HepG2 (cell line): ENCODE results near the gene OBSL1. TPM values are rescaled to one million over a fixed set of nuclear protein-coding genes. Genes with fewer than 3 reads are reported as not detected.

Experiments used
- ATAC-seq: fragments of 200-7000 bp; cut with Tn5 transposase; 3 replicates; pipeline ENCODE4 v1.9.1; 2020; ENCODE audit warnings: mild to moderate bottlenecking, moderate library complexity
- BruUV-seq: library from RNA; stranded (reverse); fragments of 400-500 nt; replicated peaks from 2 replicates; lab custom pipeline; 2021; lab: Mats Ljungman, UMichigan
- CTCF ChIA-PET: fragments of 300-600 bp; formaldehyde crosslinking; extraction: SDS; loops from one replicate; lab custom pipeline; 2021; ENCODE audit warnings: low total read pairs, inconsistent platforms, low intra/inter-chr PET ratio; lab: Yijun Ruan, JAX
- POLR2A ChIA-PET: fragments of 350-600 bp; sonication (Branson Sonifier 250); formaldehyde crosslinking; loops from one replicate; lab custom pipeline; 2020; ENCODE audit warnings: antibody characterized with exemption, inconsistent platforms; lab: Yijun Ruan, JAX
- DNase-seq: peaks from one replicate; pipeline ENCODE4 v3.0.0-alpha.2; 2015; ENCODE audit warnings: low spot score
- FAIRE-seq: peaks from 3 replicates; lab custom pipeline; 2011; peaks lifted over from hg19 to GRCh38; lab: Jason Lieb, UNC
- H2AFZ ChIP-seq: one replicate; pipeline ENCODE4 v1.6.1; 2011; ENCODE audit warnings: low read length, inconsistent platforms
- H3K27ac ChIP-seq: fragments of 300-600 bp; 3 replicates; pipeline ENCODE4 v1.8.0; 2011; ENCODE audit warnings: mixed run types, mild to moderate bottlenecking, mixed read lengths, low read length, inconsistent platforms; ENCODE audit not compliant: insufficient read depth; ENCODE audit errors: extremely low read length
- H3K27me3 ChIP-seq, 2 experiments: fragments of 200-600 bp in 1 of 2; 2 replicates in 1 of 2; 3 replicates in 1 of 2; pipeline versions ENCODE4 v1.6.0 to v1.8.0; 2011; ENCODE audit warnings: low read length in 2 of 2, mild to moderate bottlenecking in 2 of 2, moderate library complexity in 2 of 2, inconsistent platforms in 1 of 2; ENCODE audit not compliant: insufficient read depth in 2 of 2, control insufficient read depth in 1 of 2
- H3K36me3 ChIP-seq, 2 experiments: fragments of 200-600 bp in 1 of 2; replicated peaks in 1 of 2; 2 replicates in 1 of 2; 3 replicates in 1 of 2; pipeline versions ENCODE4 v1.5.1 to v1.8.0; 2011; ENCODE audit warnings: low read length in 2 of 2, inconsistent platforms in 1 of 2; ENCODE audit not compliant: insufficient read depth in 2 of 2, control insufficient read depth in 1 of 2
- H3K4me1 ChIP-seq: 2 replicates; pipeline ENCODE4 v1.5.1; 2012; ENCODE audit warnings: low read length, inconsistent platforms; ENCODE audit not compliant: insufficient read depth
- H3K4me2 ChIP-seq: 2 replicates; pipeline ENCODE4 v1.6.0; 2011; ENCODE audit warnings: low read depth, low read length, inconsistent platforms
- H3K4me3 ChIP-seq, 3 experiments: fragments of 200-600 bp in 1 of 3; sonication (generic), shearing (Covaris generic) in 1 of 3; replicated peaks in 1 of 3; 2 replicates each; pipeline ENCODE4 v1.5.1; 2011 to 2016; ENCODE audit warnings: low read length in 3 of 3, inconsistent platforms in 2 of 3, low read depth in 2 of 3, mild to moderate bottlenecking in 2 of 3, control low read depth in 1 of 3, mixed read lengths in 1 of 3; ENCODE audit not compliant: insufficient read depth in 1 of 3
- H3K79me2 ChIP-seq: one replicate; pipeline ENCODE4 v1.6.1; 2011; ENCODE audit warnings: low read length, inconsistent platforms; ENCODE audit not compliant: insufficient read depth
- H3K9ac ChIP-seq: 2 replicates; pipeline ENCODE4 v1.6.0; 2011; ENCODE audit warnings: mild to moderate bottlenecking, low read depth, low read length, inconsistent platforms; ENCODE audit not compliant: insufficient read depth
- H3K9me3 ChIP-seq: 2 replicates; pipeline ENCODE4 v1.5.1; 2012; ENCODE audit warnings: mild to moderate bottlenecking, low read length
- H4K20me1 ChIP-seq: 2 replicates; pipeline ENCODE4 v1.6.0; 2011; ENCODE audit warnings: inconsistent platforms, mild to moderate bottlenecking, low read length, moderate library complexity; ENCODE audit not compliant: insufficient read depth
- FOXK1 ChIP-seq: sonication (generic); formaldehyde crosslinking; IDR thresholded peaks from 2 replicates; pipeline ENCODE4 v1.4.0; 2020; ENCODE audit warnings: low read depth, missing genetic modification reagents, borderline replicate concordance
- GABPA ChIP-seq, 2 experiments: IDR thresholded peaks; 2 replicates each; pipeline ENCODE4 v1.6.1; 2011 to 2016; ENCODE audit warnings: low read depth in 2 of 2, low read length in 1 of 2, missing biosample characterization in 1 of 2, missing genetic modification characterization in 1 of 2
- HCFC1 ChIP-seq: fragments of 150-350 bp; IDR thresholded peaks from 2 replicates; pipeline ENCODE4 v1.6.1; 2014; ENCODE audit warnings: low read depth, low read length
- HNRNPK ChIP-seq: fragments of 200-400 bp; formaldehyde crosslinking; IDR thresholded peaks from 2 replicates; pipeline ENCODE4 v1.6.1; 2018; ENCODE audit warnings: low read length, low read depth, moderate library complexity, mild to moderate bottlenecking; ENCODE audit not compliant: poor library complexity, severe bottlenecking
- PAF1 ChIP-seq: IDR thresholded peaks from 2 replicates; pipeline ENCODE4 v1.6.1; 2016; ENCODE audit warnings: missing genetic modification reagents, missing compliant biosample characterization
- PCBP1 ChIP-seq: fragments of 200-400 bp; formaldehyde crosslinking; IDR thresholded peaks from 2 replicates; pipeline ENCODE4 v1.6.1; 2017; ENCODE audit warnings: mild to moderate bottlenecking, low read depth, low read length, borderline replicate concordance
- WGBS: methylation state at CpG from one replicate; pipeline ENCODE4 v1.1.6; 2017; ENCODE audit warnings: low lambda C conversion rate; 5-methylcytosine and 5-hydroxymethylcytosine counted together
- in situ Hi-C: cut with HindIII; loops from 2 replicates; pipeline ENCODE4 v1.10.0; 2017; ENCODE audit warnings: low pct_unique_long_range_greater_than_20kb; ENCODE audit not compliant: extremely low pct_ligation_motif_present
- intact Hi-C: fragments of 100-400 bp; cut with micrococcal nuclease; formaldehyde crosslinking; loops from one replicate; pipeline ENCODE4 v1.10.0; 2022; ENCODE audit not compliant: unreplicated experiment
- polyA plus RNA-seq, 8 experiments: library from polyadenylated mRNA; depleted of rRNA in 3 of 8; stranded (reverse) in 7 of 8; unstranded in 1 of 8; fragments of >200 nt; fragmentation: Illumina TruSeq in 4 of 8; extraction: Trizol in 4 of 8; gene quantifications; 2 replicates each; pipeline versions ENCODE4 v1.2.1 to v1.2.3, GENCODE V29; 2011 to 2016; ENCODE audit warnings: low read depth in 4 of 8, missing spikeins in 1 of 8, mixed read lengths in 1 of 8; ENCODE audit not compliant: insufficient read depth in 1 of 8
- total RNA-seq, 5 experiments: library from RNA; depleted of rRNA; stranded (reverse); fragments of >200 nt; fragmentation: Illumina TruSeq; extraction: Trizol; gene quantifications; 2 replicates each; pipeline ENCODE4 v1.2.3, GENCODE V29; 2016; ENCODE audit warnings: low read depth in 1 of 5
- TF ChIP-seq, protein P1 (sequence below): sonication (generic); formaldehyde crosslinking; conservative IDR thresholded peaks from 2 replicates; pipeline ENCODE4 v1.8.0; 2022; ENCODE audit warnings: missing genetic modification reagents
- TF ChIP-seq, protein P2 (sequence below): sonication (generic); formaldehyde crosslinking; IDR thresholded peaks from 2 replicates; pipeline ENCODE4 v1.4.0; 2020; ENCODE audit warnings: mild to moderate bottlenecking, missing genetic modification reagents

Gene OBSL1
- total and polyA plus RNA-seq, 2 of the 13 experiments (the other 11 are each of a cell fraction or from before 2014, with no cell fraction given), result 86.7 to 218 TPM

- WGBS, result 97% methylated on average over 11 of the region's 11 CpGs
- Histone ChIP-seq H3K9ac (no peak overlapping the region), H2AFZ (no peak overlapping the region), H3K27ac (no peak overlapping the region), H3K36me3 (peaks cover 4 to 22% of the 10 kb centered on the region in 2 experiments; a peak in 4 of 5 replicates), H3K79me2 (no peaks in the 10 kb centered on the region), H3K4me1 (peaks cover 10% of the 10 kb centered on the region), H3K27me3 (no peaks in the 10 kb centered on the region), H4K20me1 (no peaks in the 10 kb centered on the region), H3K4me3 (no peak overlapping the region)
- no peak for ATAC-seq
- CTCF ChIA-PET, result no interaction called here
- POLR2A ChIA-PET, result no interaction called here
- in situ Hi-C loops (no loop called here), intact Hi-C loops (no loop called here)
- DNase-seq, result no peak
- BruUV-seq, result no TSS peak
- FAIRE-seq, result no peak
- 0 out of 2 replicates have a peak, but pooled peaks have one; percentile 6 for TF ChIP-seq GABPA (IDR thresholded peaks at IDR 0.05; ENCODE audit: low read depth, low read length)
- TF ChIP-seq GABPA (CRISPR knock-in tag; IDR thresholded peaks at IDR 0.05; ENCODE audit: low read depth), result no peak
- TF ChIP-seq, protein P1, sequence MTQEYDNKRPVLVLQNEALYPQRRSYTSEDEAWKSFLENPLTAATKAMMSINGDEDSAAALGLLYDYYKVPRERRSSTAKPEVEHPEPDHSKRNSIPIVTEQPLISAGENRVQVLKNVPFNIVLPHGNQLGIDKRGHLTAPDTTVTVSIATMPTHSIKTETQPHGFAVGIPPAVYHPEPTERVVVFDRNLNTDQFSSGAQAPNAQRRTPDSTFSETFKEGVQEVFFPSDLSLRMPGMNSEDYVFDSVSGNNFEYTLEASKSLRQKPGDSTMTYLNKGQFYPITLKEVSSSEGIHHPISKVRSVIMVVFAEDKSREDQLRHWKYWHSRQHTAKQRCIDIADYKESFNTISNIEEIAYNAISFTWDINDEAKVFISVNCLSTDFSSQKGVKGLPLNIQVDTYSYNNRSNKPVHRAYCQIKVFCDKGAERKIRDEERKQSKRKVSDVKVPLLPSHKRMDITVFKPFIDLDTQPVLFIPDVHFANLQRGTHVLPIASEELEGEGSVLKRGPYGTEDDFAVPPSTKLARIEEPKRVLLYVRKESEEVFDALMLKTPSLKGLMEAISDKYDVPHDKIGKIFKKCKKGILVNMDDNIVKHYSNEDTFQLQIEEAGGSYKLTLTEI (CRISPR knock-in tag), result no peak
- TF ChIP-seq, all 625 proteins: peak for 1
- H3K9me3 ChIP-seq, result no peaks in the 10 kb centered on the region
- H3K4me2 ChIP-seq, result no peak overlapping the region
Observed at GRCh38 chr2:219614076-219614860, 42.9 kb upstream of the OBSL1 start.

- POLR2A ChIA-PET, result no interaction called here
- TF ChIP-seq, protein P2, sequence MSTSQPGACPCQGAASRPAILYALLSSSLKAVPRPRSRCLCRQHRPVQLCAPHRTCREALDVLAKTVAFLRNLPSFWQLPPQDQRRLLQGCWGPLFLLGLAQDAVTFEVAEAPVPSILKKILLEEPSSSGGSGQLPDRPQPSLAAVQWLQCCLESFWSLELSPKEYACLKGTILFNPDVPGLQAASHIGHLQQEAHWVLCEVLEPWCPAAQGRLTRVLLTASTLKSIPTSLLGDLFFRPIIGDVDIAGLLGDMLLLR (CRISPR knock-in tag), result no peak
- TF ChIP-seq PAF1 (CRISPR knock-in tag) (no peak), HNRNPK (peak; percentile 34), PCBP1 (no peak), FOXK1 (CRISPR knock-in tag) (no peak), HCFC1 (no peak)
- CTCF ChIA-PET, result no interaction called here
- Histone ChIP-seq H3K4me3 (no peak overlapping the region), H2AFZ (no peak overlapping the region), H3K27ac (no peak overlapping the region), H3K9me3 (no peaks in the 10 kb centered on the region), H3K27me3 (no peaks in the 10 kb centered on the region), H3K36me3 (peaks cover 8 to 26% of the 10 kb centered on the region in 2 experiments), H4K20me1 (no peaks in the 10 kb centered on the region), H3K4me1 (peaks cover 5% of the 10 kb centered on the region), H3K9ac (no peak overlapping the region), H3K4me2 (no peak overlapping the region), H3K79me2 (no peaks in the 10 kb centered on the region)
- intact Hi-C loops, result no loop called here
- ATAC-seq, result peak; percentile 13; the same call in 1 of the 3 replicates
- no TSS peak for BruUV-seq
- DNase-seq, result no peak
- 95% methylated on average over 11 of the region's 11 CpGs for WGBS
- FAIRE-seq, result no peak
- in situ Hi-C loops, result no loop called here
Observed at GRCh38 chr2:219613461-219614070, 42.2 kb upstream of the OBSL1 start.
